DLD1 (cell line): ENCODE data around the gene GPR55.
"Not testable (repeated sequence)": the region's sequence is repeated elsewhere in the genome, so short reads cannot be mapped to it uniquely, and the experiment has no call there.

Experiments used
- in situ Hi-C: cut with HindIII; loops from 2 replicates; pipeline ENCODE4 v1.10.0; 2017; ENCODE audit warnings: low sequenced_read_pairs

GPR55 gene

GRCh38 chr2:230951396-230951795 lies 26.4 kb upstream of the GPR55 start:
- in situ Hi-C loops: no loop called here

GRCh38 chr2:230950874-230951339 lies 25.9 kb upstream of the GPR55 start:
- in situ Hi-C loops: no loop called here

GRCh38 chr2:230949966-230950873 lies 25.2 kb upstream of the GPR55 start:
- in situ Hi-C loops: no loop called here

GRCh38 chr2:230947908-230948365 lies 22.9 kb upstream of the GPR55 start:
- in situ Hi-C loops: no loop called here

- in situ Hi-C loops: no loop called here
These were observed 22.2 kb upstream of the GPR55 start for GRCh38 chr2:230947235-230947576.

GRCh38 chr2:230946429-230947234 lies 21.6 kb upstream of the GPR55 start:
- in situ Hi-C loops: no loop called here

- in situ Hi-C loops: no loop called here
These were observed 19.8 kb upstream of the GPR55 start for GRCh38 chr2:230944757-230945372.

- in situ Hi-C loops: no loop called here
These were observed 19.1 kb upstream of the GPR55 start for GRCh38 chr2:230944123-230944653.

GRCh38 chr2:230942920-230943896 lies 18.2 kb upstream of the GPR55 start:
- in situ Hi-C loops: no loop called here

- in situ Hi-C loops: no loop called here
These were observed 17.3 kb upstream of the GPR55 start for GRCh38 chr2:230942371-230942770.

- in situ Hi-C loops: no loop called here
These were observed 16.4 kb upstream of the GPR55 start for GRCh38 chr2:230941202-230942180.

- in situ Hi-C loops: no loop called here
These were observed 15.4 kb upstream of the GPR55 start for GRCh38 chr2:230940471-230940815.

- in situ Hi-C loops: no loop called here
These were observed 14.8 kb upstream of the GPR55 start for GRCh38 chr2:230939691-230940470.

- in situ Hi-C loops: no loop called here
These were observed 14.1 kb upstream of the GPR55 start for GRCh38 chr2:230939066-230939591.

GRCh38 chr2:230938516-230939065 lies 13.5 kb upstream of the GPR55 start:
- in situ Hi-C loops: no loop called here

GRCh38 chr2:230938098-230938497 lies 13.1 kb upstream of the GPR55 start:
- in situ Hi-C loops: no loop called here

GRCh38 chr2:230937362-230937761 lies 12.3 kb upstream of the GPR55 start:
- in situ Hi-C loops: no loop called here

GRCh38 chr2:230936243-230936642 lies 11.2 kb upstream of the GPR55 start:
- in situ Hi-C loops: not testable (repeated sequence)
